Endothelial cell of umbilical vein (primary cell): ENCODE measurements around the gene ELAVL1. TPM values are rescaled to one million over a fixed set of nuclear protein-coding genes. Genes with fewer than 3 reads are reported as not detected.

ENCODE experiments used
- BruUV-seq: library from RNA; stranded (reverse); fragments of 400-500 nt; replicated peaks from 2 replicates; lab custom pipeline; 2021; lab: Mats Ljungman, UMichigan
- CTCF ChIA-PET: fragments of 300-600, 350-600 bp; sonication (Branson Sonifier 250); formaldehyde crosslinking; loops from one replicate; lab custom pipeline; 2021; ENCODE audit warnings: antibody characterized with exemption, inconsistent platforms; lab: Charles Lee
- POLR2A ChIA-PET: fragments of 300-600, 350-600 bp; sonication (Branson Sonifier 250); formaldehyde crosslinking; loops from one replicate; lab custom pipeline; 2021; ENCODE audit warnings: antibody characterized with exemption, inconsistent platforms; lab: Charles Lee
- DNase-seq: peaks from one replicate; pipeline ENCODE4 v3.0.0-alpha.2; 2011; ENCODE audit warnings: low read depth, low spot score
- FAIRE-seq: peaks from 2 replicates; lab custom pipeline; 2011; peaks lifted over from hg19 to GRCh38; lab: Jason Lieb, UNC
- H2AFZ ChIP-seq: 2 replicates; pipeline ENCODE4 v1.6.0; 2012; ENCODE audit warnings: low read depth, low read length, control low read depth, inconsistent platforms
- H3K27ac ChIP-seq: 2 replicates; pipeline ENCODE4 v1.5.1; 2011; ENCODE audit warnings: low read depth, mild to moderate bottlenecking, control low read depth, low read length, moderate library complexity; ENCODE audit not compliant: insufficient read depth
- H3K27me3 ChIP-seq, 2 experiments: 2 replicates each; pipeline versions ENCODE4 v1.6.0 to v1.6.1; 2011; ENCODE audit warnings: low read length in 2 of 2, mixed read lengths in 1 of 2; ENCODE audit not compliant: control insufficient read depth in 2 of 2, insufficient read depth in 2 of 2
- H3K36me3 ChIP-seq, 2 experiments: 2 replicates in 1 of 2; 3 replicates in 1 of 2; pipeline ENCODE4 v1.5.1; 2011; ENCODE audit warnings: low read length in 2 of 2, mild to moderate bottlenecking in 1 of 2, moderate library complexity in 1 of 2; ENCODE audit not compliant: control insufficient read depth in 2 of 2, insufficient read depth in 2 of 2; ENCODE audit errors: extremely low read depth in 1 of 2
- H3K4me1 ChIP-seq: 3 replicates; pipeline ENCODE4 v1.5.1; 2011; ENCODE audit warnings: mild to moderate bottlenecking, low read length; ENCODE audit not compliant: control insufficient read depth, insufficient read depth; ENCODE audit errors: extremely low read depth
- H3K4me2 ChIP-seq: 2 replicates; pipeline ENCODE4 v1.6.1; 2011; ENCODE audit warnings: low read length, control low read depth, mixed read lengths; ENCODE audit not compliant: insufficient read depth
- H3K4me3 ChIP-seq, 3 experiments: fragments of 200-600 bp in 1 of 3; sonication (generic), shearing (Covaris generic) in 1 of 3; replicated peaks in 1 of 3; 2 replicates each; pipeline ENCODE4 v1.5.1; 2011 to 2016; ENCODE audit warnings: control low read depth in 3 of 3, low read length in 3 of 3, mild to moderate bottlenecking in 2 of 3, inconsistent platforms in 1 of 3, low read depth in 1 of 3, moderate library complexity in 1 of 3; ENCODE audit not compliant: insufficient read depth in 1 of 3
- H3K79me2 ChIP-seq: 2 replicates; pipeline ENCODE4 v1.6.0; 2012; ENCODE audit warnings: low read length, inconsistent platforms; ENCODE audit not compliant: control insufficient read depth, insufficient read depth
- H3K9ac ChIP-seq: replicated peaks from 2 replicates; pipeline ENCODE3; 2011; ENCODE audit warnings: low read length, control low read depth; ENCODE audit not compliant: insufficient read depth; ENCODE audit errors: extremely low read depth
- H3K9me1 ChIP-seq: replicated peaks from 3 replicates; pipeline ENCODE4 v1.6.0; 2011; ENCODE audit warnings: mild to moderate bottlenecking, low read length; ENCODE audit not compliant: control insufficient read depth, insufficient read depth; ENCODE audit errors: extremely low read depth
- H3K9me3 ChIP-seq: replicated peaks from 2 replicates; pipeline ENCODE4 v1.5.1; 2012; ENCODE audit warnings: low read length, inconsistent platforms; ENCODE audit not compliant: control insufficient read depth, insufficient read depth
- H4K20me1 ChIP-seq: replicated peaks from 2 replicates; pipeline ENCODE3; 2011; ENCODE audit warnings: mild to moderate bottlenecking, low read length; ENCODE audit not compliant: control insufficient read depth, insufficient read depth; ENCODE audit errors: extremely low read depth
- EZH2 ChIP-seq: IDR thresholded peaks from 2 replicates; pipeline ENCODE4 v1.6.1; 2012; ENCODE audit warnings: borderline replicate concordance, low read depth, mild to moderate bottlenecking, moderate library complexity, low read length, inconsistent platforms; ENCODE audit not compliant: severe bottlenecking
- FOS ChIP-seq: IDR thresholded peaks from 2 replicates; pipeline ENCODE4 v1.6.1; 2011; ENCODE audit warnings: mild to moderate bottlenecking, low read length, moderate library complexity, borderline replicate concordance; ENCODE audit not compliant: insufficient read depth
- GATA2 ChIP-seq: IDR thresholded peaks from 2 replicates; pipeline ENCODE4 v1.7.0; 2011; ENCODE audit warnings: low read depth, mild to moderate bottlenecking, moderate library complexity, mixed read lengths, low read length; ENCODE audit not compliant: insufficient read length, insufficient read depth
- JUN ChIP-seq: IDR thresholded peaks from 2 replicates; pipeline ENCODE4 v1.6.1; 2011; ENCODE audit warnings: borderline replicate concordance, low read depth; ENCODE audit not compliant: insufficient read length, insufficient read depth
- MAX ChIP-seq: IDR thresholded peaks from 2 replicates; pipeline ENCODE4 v1.6.1; 2011; ENCODE audit not compliant: insufficient read depth, insufficient read length
- MYC ChIP-seq: IDR thresholded peaks from one replicate; pipeline ENCODE4 v1.6.1; 2011; ENCODE audit warnings: mild to moderate bottlenecking, low read depth, low read length
- POLR2A ChIP-seq: IDR thresholded peaks from 2 replicates; pipeline ENCODE4 v1.6.1; 2012; ENCODE audit warnings: low read depth, mild to moderate bottlenecking, control low read depth, low read length
- dilution Hi-C: fragments of 300-500 bp; cut with MboI; formaldehyde crosslinking; loops from one replicate; pipeline ENCODE4 v1.15.0; 2019; ENCODE audit warnings: low sequenced_read_pairs; ENCODE audit not compliant: extremely low pct_ligation_motif_present
- intact Hi-C: fragments of 100-400 bp; cut with micrococcal nuclease; formaldehyde crosslinking; loops from one replicate; pipeline ENCODE4 v1.10.0; 2022
- polyA plus RNA-seq, 4 experiments: library from polyadenylated mRNA; depleted of rRNA in 3 of 4; stranded (reverse) in 3 of 4; unstranded in 1 of 4; fragments of >200 nt; gene quantifications; 2 replicates each; pipeline versions ENCODE4 v1.2.1 to v1.2.3, GENCODE V29; 2011 to 2012; ENCODE audit warnings: missing spikeins in 1 of 4
- total RNA-seq: library from RNA; stranded (reverse); gene quantifications from 2 replicates; pipeline ENCODE4 v1.2.3, GENCODE V29; 2021
- TF ChIP-seq, protein P1 (sequence below), 2 donors: IDR thresholded peaks; 1 replicate in 1 of 2; 2 replicates in 1 of 2; pipeline ENCODE4 v1.5.1; 2011; ENCODE audit warnings: low read length in 2 of 2, mild to moderate bottlenecking in 2 of 2, moderate library complexity in 2 of 2, control low read depth in 1 of 2, inconsistent platforms in 1 of 2, low read depth in 1 of 2; ENCODE audit not compliant: insufficient read depth in 1 of 2; ENCODE audit errors: extremely low read depth in 1 of 2

The ELAVL1 gene
- total and polyA plus RNA-seq, 2 donors (not counting 3 experiments of a cell fraction or from before 2014, with no cell fraction given): 46.8 to 134 TPM

GRCh38 chr19:7963566-7963965 is 41.9 kb downstream of the ELAVL1 start:
- TF ChIP-seq EZH2 (no peak), POLR2A (no peak), JUN (no peak), GATA2 (no peak), MYC (no peak), MAX (no peak), FOS (no peak)
- TF ChIP-seq, protein P1, sequence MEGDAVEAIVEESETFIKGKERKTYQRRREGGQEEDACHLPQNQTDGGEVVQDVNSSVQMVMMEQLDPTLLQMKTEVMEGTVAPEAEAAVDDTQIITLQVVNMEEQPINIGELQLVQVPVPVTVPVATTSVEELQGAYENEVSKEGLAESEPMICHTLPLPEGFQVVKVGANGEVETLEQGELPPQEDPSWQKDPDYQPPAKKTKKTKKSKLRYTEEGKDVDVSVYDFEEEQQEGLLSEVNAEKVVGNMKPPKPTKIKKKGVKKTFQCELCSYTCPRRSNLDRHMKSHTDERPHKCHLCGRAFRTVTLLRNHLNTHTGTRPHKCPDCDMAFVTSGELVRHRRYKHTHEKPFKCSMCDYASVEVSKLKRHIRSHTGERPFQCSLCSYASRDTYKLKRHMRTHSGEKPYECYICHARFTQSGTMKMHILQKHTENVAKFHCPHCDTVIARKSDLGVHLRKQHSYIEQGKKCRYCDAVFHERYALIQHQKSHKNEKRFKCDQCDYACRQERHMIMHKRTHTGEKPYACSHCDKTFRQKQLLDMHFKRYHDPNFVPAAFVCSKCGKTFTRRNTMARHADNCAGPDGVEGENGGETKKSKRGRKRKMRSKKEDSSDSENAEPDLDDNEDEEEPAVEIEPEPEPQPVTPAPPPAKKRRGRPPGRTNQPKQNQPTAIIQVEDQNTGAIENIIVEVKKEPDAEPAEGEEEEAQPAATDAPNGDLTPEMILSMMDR (IDR thresholded peaks at IDR 0.05; ENCODE audit: extremely low read depth in 1 of 2, insufficient read depth in 1 of 2, low read depth in 1 of 2, low read length in 2 of 2): no peak
- dilution Hi-C loops (no loop called here), intact Hi-C loops (no loop called here)
- BruUV-seq: no TSS peak
- Histone ChIP-seq H3K27ac (no peak overlapping the region), H3K9me3 (no peaks in the 10 kb centered on the region), H3K9ac (no peak overlapping the region), H3K4me1 (no peaks in the 10 kb centered on the region), H3K4me2 (no peak overlapping the region), H3K79me2 (no peaks in the 10 kb centered on the region), H3K9me1 (no peaks in the 10 kb centered on the region), H3K27me3 (no peaks in the 10 kb centered on the region), H3K36me3 (peaks cover 24 to 41% of the 10 kb centered on the region in 2 experiments), H4K20me1 (no peaks in the 10 kb centered on the region), H2AFZ (no peak overlapping the region), H3K4me3 (no peak overlapping the region)
- ChIA-PET CTCF (no interaction called here), POLR2A (no interaction called here)
- no peak for DNase-seq
- FAIRE-seq: no peak
